CD4-positive, CD25-positive, alpha-beta regulatory T cell (primary cell): Measurements from ENCODE around the gene PAPPA. TPM values are rescaled to one million over a fixed set of nuclear protein-coding genes. Genes with fewer than 3 reads are reported as not detected.

Experiments used
- ATAC-seq, 2 donors: fragments of 150-1000 bp; cut with Tn5 transposase; one replicate each; pipeline ENCODE4 v1.10.0; 2021; ENCODE audit warnings: low read depth in 2 of 2, moderate number of reproducible peaks in 2 of 2, moderate library complexity in 1 of 2
- DNase-seq, 3 donors: peaks; one replicate each; pipeline versions ENCODE4 v3.0.0 to v3.0.0-alpha.2; 2012 to 2022; ENCODE audit warnings: mixed read lengths in 1 of 3
- H3K27ac ChIP-seq: one replicate; pipeline ENCODE4 v1.7.0; 2013; ENCODE audit warnings: mild to moderate bottlenecking, low read length; ENCODE audit not compliant: insufficient read depth, poor library complexity, severe bottlenecking
- H3K27me3 ChIP-seq: one replicate; pipeline ENCODE4 v1.7.0; 2013; ENCODE audit warnings: low read length; ENCODE audit not compliant: control insufficient read depth, insufficient read depth
- H3K36me3 ChIP-seq: one replicate; pipeline ENCODE4 v1.7.0; 2013; ENCODE audit warnings: mild to moderate bottlenecking, low read length, moderate library complexity; ENCODE audit not compliant: control insufficient read depth, insufficient read depth
- H3K4me1 ChIP-seq: 2 replicates; pipeline ENCODE4 v1.7.0; 2013; ENCODE audit warnings: mild to moderate bottlenecking, low read length; ENCODE audit not compliant: insufficient read depth, control insufficient read depth, poor library complexity, severe bottlenecking
- H3K4me3 ChIP-seq: one replicate; pipeline ENCODE4 v1.7.0; 2013; ENCODE audit warnings: low read depth, mild to moderate bottlenecking, low read length, moderate library complexity
- H3K9me3 ChIP-seq, 2 experiments: 1 replicate in 1 of 2; 2 replicates in 1 of 2; pipeline ENCODE4 v1.7.0; 2013; ENCODE audit warnings: low read length in 2 of 2, mild to moderate bottlenecking in 1 of 2, moderate library complexity in 1 of 2; ENCODE audit not compliant: control insufficient read depth in 2 of 2
- H3K27ac Mint-ChIP-seq, 3 donors: one replicate each; pipeline ENCODE4 v1.8.0; 2020 to 2022; ENCODE audit warnings: mild to moderate bottlenecking in 3 of 3, mixed read lengths in 3 of 3, moderate library complexity in 2 of 3
- H3K27me3 Mint-ChIP-seq: one replicate; pipeline ENCODE4 v1.8.0; 2022; ENCODE audit warnings: mild to moderate bottlenecking, mixed read lengths
- H3K36me3 Mint-ChIP-seq: one replicate; pipeline ENCODE4 v1.8.0; 2020; ENCODE audit warnings: mixed read lengths
- H3K4me1 Mint-ChIP-seq, 4 donors: one replicate each; pipeline ENCODE4 v1.8.0; 2020 to 2022; ENCODE audit warnings: mixed read lengths in 4 of 4, mild to moderate bottlenecking in 1 of 4
- H3K4me3 Mint-ChIP-seq, 4 donors: one replicate each; pipeline ENCODE4 v1.8.0; 2020 to 2022; ENCODE audit warnings: mild to moderate bottlenecking in 4 of 4, mixed read lengths in 4 of 4, moderate library complexity in 3 of 4
- H3K9me3 Mint-ChIP-seq, 7 donors: one replicate each; pipeline ENCODE4 v1.8.0; 2020 to 2022; ENCODE audit warnings: mixed read lengths in 7 of 7, mild to moderate bottlenecking in 3 of 7, moderate library complexity in 2 of 7
- polyA plus RNA-seq, 4 donors: library from polyadenylated mRNA; unstranded; fragments of 300-500 nt; fragmentation: Illumina TruSeq; gene quantifications; one replicate each; pipeline ENCODE4 v1.2.3, GENCODE V29; 2021
- total RNA-seq: library from RNA; stranded (reverse); gene quantifications from one replicate; pipeline ENCODE4 v1.2.3, GENCODE V29; 2022

Gene PAPPA
- total and polyA plus RNA-seq, 5 donors from 2014 or later, result 0.01 to 0.42 (median 0.09) TPM; not detected in 1

GRCh38 chr9:116303886-116304538, 150.4 kb downstream of the PAPPA start:
- Mint-ChIP-seq H3K4me1 (no peaks in the 10 kb centered on the region), H3K36me3 (no peaks in the 10 kb centered on the region), H3K27ac (no peak overlapping the region), H3K9me3 (peaks cover 0 to 1% (median 0%) of the 10 kb centered on the region in 7 donors), H3K4me3 (no peak overlapping the region), H3K27me3 (no peaks in the 10 kb centered on the region)
- no peaks in the 10 kb centered on the region for H3K4me1 ChIP-seq
- no peaks in the 10 kb centered on the region for H3K27me3 ChIP-seq
- H3K36me3 ChIP-seq, result no peaks in the 10 kb centered on the region
- no peak overlapping the region for H3K27ac ChIP-seq
- ATAC-seq (no peak), DNase-seq (no peak)
- H3K4me3 ChIP-seq, result no peak overlapping the region
- no peaks in the 10 kb centered on the region for H3K9me3 ChIP-seq

- no peak for DNase-seq
- Mint-ChIP-seq H3K27ac (peak overlapping the region in 1 of 3 donors; percentile 72), H3K36me3 (no peaks in the 10 kb centered on the region), H3K4me1 (no peaks in the 10 kb centered on the region), H3K27me3 (no peaks in the 10 kb centered on the region), H3K9me3 (peaks cover 0 to 1% (median 0%) of the 10 kb centered on the region in 7 donors), H3K4me3 (no peak overlapping the region)
- Histone ChIP-seq H3K27ac (no peak overlapping the region), H3K36me3 (no peaks in the 10 kb centered on the region), H3K4me3 (no peak overlapping the region), H3K27me3 (no peaks in the 10 kb centered on the region), H3K4me1 (no peaks in the 10 kb centered on the region), H3K9me3 (no peaks in the 10 kb centered on the region)
- ATAC-seq, result no peak
Measured at GRCh38 chr9:116304761-116305160, 151.2 kb downstream of the PAPPA start.

GRCh38 chr9:116308076-116308475, 154.5 kb downstream of the PAPPA start:
- Histone ChIP-seq H3K4me1 (no peaks in the 10 kb centered on the region), H3K9me3 (no peaks in the 10 kb centered on the region), H3K4me3 (no peak overlapping the region), H3K27me3 (no peaks in the 10 kb centered on the region), H3K36me3 (no peaks in the 10 kb centered on the region), H3K27ac (no peak overlapping the region)
- no peaks in the 10 kb centered on the region for H3K36me3 Mint-ChIP-seq
- DNase-seq, result no peak
- no peak for ATAC-seq
- no peaks in the 10 kb centered on the region for H3K27me3 Mint-ChIP-seq
- H3K9me3 Mint-ChIP-seq, result peaks cover 0 to 1% (median 0%) of the 10 kb centered on the region in 7 donors
- no peak overlapping the region for H3K27ac Mint-ChIP-seq
- no peak overlapping the region for H3K4me3 Mint-ChIP-seq
- no peaks in the 10 kb centered on the region for H3K4me1 Mint-ChIP-seq

- Mint-ChIP-seq H3K9me3 (peaks cover 0 to 1% (median 0%) of the 10 kb centered on the region in 7 donors), H3K27me3 (no peaks in the 10 kb centered on the region), H3K36me3 (no peaks in the 10 kb centered on the region), H3K4me3 (no peak overlapping the region), H3K4me1 (no peaks in the 10 kb centered on the region), H3K27ac (no peak overlapping the region)
- Histone ChIP-seq H3K27me3 (no peaks in the 10 kb centered on the region), H3K4me1 (no peaks in the 10 kb centered on the region), H3K27ac (no peak overlapping the region), H3K36me3 (no peaks in the 10 kb centered on the region), H3K9me3 (no peaks in the 10 kb centered on the region), H3K4me3 (no peak overlapping the region)
- ATAC-seq (no peak), DNase-seq (no peak)
Measured at GRCh38 chr9:116309900-116310611, 156.5 kb downstream of the PAPPA start.

- Mint-ChIP-seq H3K4me3 (no peak overlapping the region), H3K27ac (peak overlapping the region in 1 of 3 donors; percentile 79), H3K36me3 (no peaks in the 10 kb centered on the region), H3K9me3 (no peaks in the 10 kb centered on the region), H3K27me3 (no peaks in the 10 kb centered on the region), H3K4me1 (no peaks in the 10 kb centered on the region)
- Histone ChIP-seq H3K4me1 (no peaks in the 10 kb centered on the region), H3K4me3 (no peak overlapping the region), H3K36me3 (no peaks in the 10 kb centered on the region), H3K27ac (no peak overlapping the region), H3K27me3 (no peaks in the 10 kb centered on the region), H3K9me3 (no peaks in the 10 kb centered on the region)
- ATAC-seq (no peak), DNase-seq (no peak)
Measured at GRCh38 chr9:116312221-116312620, 158.6 kb downstream of the PAPPA start.

- H3K27ac Mint-ChIP-seq, result no peak overlapping the region
- DNase-seq (no peak), ATAC-seq (no peak)
- H3K4me1 Mint-ChIP-seq, result no peaks in the 10 kb centered on the region
- no peaks in the 10 kb centered on the region for H3K27me3 Mint-ChIP-seq
- H3K27ac ChIP-seq, result no peak overlapping the region
- H3K27me3 ChIP-seq, result no peaks in the 10 kb centered on the region
- no peaks in the 10 kb centered on the region for H3K9me3 Mint-ChIP-seq
- no peak overlapping the region for H3K4me3 ChIP-seq
- H3K36me3 ChIP-seq, result no peaks in the 10 kb centered on the region
- H3K4me3 Mint-ChIP-seq, result no peak overlapping the region
- no peaks in the 10 kb centered on the region for H3K36me3 Mint-ChIP-seq
- H3K9me3 ChIP-seq, result no peaks in the 10 kb centered on the region
- H3K4me1 ChIP-seq, result no peaks in the 10 kb centered on the region
Measured at GRCh38 chr9:116313638-116314037, 160.0 kb downstream of the PAPPA start.

GRCh38 chr9:116316246-116316645, 162.7 kb downstream of the PAPPA start:
- Histone ChIP-seq H3K27me3 (no peaks in the 10 kb centered on the region), H3K27ac (no peak overlapping the region), H3K36me3 (no peaks in the 10 kb centered on the region), H3K4me1 (no peaks in the 10 kb centered on the region), H3K9me3 (no peaks in the 10 kb centered on the region), H3K4me3 (no peak overlapping the region)
- DNase-seq (no peak), ATAC-seq (no peak)
- Mint-ChIP-seq H3K36me3 (no peaks in the 10 kb centered on the region), H3K4me1 (no peaks in the 10 kb centered on the region), H3K9me3 (no peaks in the 10 kb centered on the region), H3K4me3 (no peak overlapping the region), H3K27me3 (peaks cover 4% of the 10 kb centered on the region), H3K27ac (no peak overlapping the region)

- Mint-ChIP-seq H3K27ac (no peak overlapping the region), H3K36me3 (no peaks in the 10 kb centered on the region), H3K4me3 (no peak overlapping the region), H3K4me1 (no peaks in the 10 kb centered on the region), H3K27me3 (peaks cover 4% of the 10 kb centered on the region), H3K9me3 (no peaks in the 10 kb centered on the region)
- ATAC-seq, result no peak
- Histone ChIP-seq H3K27ac (no peak overlapping the region), H3K27me3 (no peaks in the 10 kb centered on the region), H3K4me3 (no peak overlapping the region), H3K4me1 (no peaks in the 10 kb centered on the region), H3K36me3 (no peaks in the 10 kb centered on the region), H3K9me3 (no peaks in the 10 kb centered on the region)
- no peak for DNase-seq
Measured at GRCh38 chr9:116317503-116317902, 163.9 kb downstream of the PAPPA start.
